ENCODE data around the gene FBXL4. TPM values are rescaled to one million over a fixed set of nuclear protein-coding genes. Genes with fewer than 3 reads are reported as not detected.

The FBXL4 gene
- total RNA-seq, 4 donors from 2014 or later, result 14.5 to 26.7 (median 18.3) TPM

GRCh38 chr6:98875375-98875774 is 72.4 kb downstream of the FBXL4 start:
- Histone ChIP-seq H3K4me3 (no peak overlapping the region), H3K36me3 (peaks cover 14% of the 10 kb centered on the region), H3K27ac (no peak overlapping the region), H3K4me1 (no peaks in the 10 kb centered on the region), H3K9me3 (no peaks in the 10 kb centered on the region), H3K27me3 (no peaks in the 10 kb centered on the region)
- no peak for DNase-seq (ENCODE audit: low spot score in 2 of 2)
- TF ChIP-seq CTCF (IDR thresholded peaks at IDR 0.05) (no peak), POLR2AphosphoS5 (IDR thresholded peaks at IDR 0.05) (no peak), POLR2A (IDR thresholded peaks at IDR 0.05) (no peak)
- 83% methylated on average over 2 of the region's 2 CpGs for WGBS

GRCh38 chr6:98871821-98872220 is 75.9 kb downstream of the FBXL4 start:
- no peak for TF ChIP-seq CTCF (IDR thresholded peaks at IDR 0.05)
- no peak for TF ChIP-seq POLR2A (IDR thresholded peaks at IDR 0.05)
- TF ChIP-seq EP300 (IDR thresholded peaks at IDR 0.05), result no peak
- TF ChIP-seq POLR2AphosphoS5 (IDR thresholded peaks at IDR 0.05), result no peak
- H3K27ac ChIP-seq, result no peak overlapping the region
- 72% methylated on average over 3 of the region's 3 CpGs for WGBS

GRCh38 chr6:98871057-98871456 is 76.7 kb downstream of the FBXL4 start:
- H3K9me3 ChIP-seq, result no peaks in the 10 kb centered on the region
- H3K27me3 ChIP-seq, result no peaks in the 10 kb centered on the region
- H3K36me3 ChIP-seq, result peaks cover 6% of the 10 kb centered on the region
- H3K27ac ChIP-seq, result no peak overlapping the region
- 36% methylated on average over 3 of the region's 3 CpGs for WGBS
- no peak overlapping the region for H3K4me3 ChIP-seq
- TF ChIP-seq CTCF (IDR thresholded peaks at IDR 0.05), result no peak
- TF ChIP-seq POLR2AphosphoS5 (IDR thresholded peaks at IDR 0.05), result no peak
- TF ChIP-seq EP300 (IDR thresholded peaks at IDR 0.05), result no peak
- TF ChIP-seq POLR2A (IDR thresholded peaks at IDR 0.05), result no peak
- H3K4me1 ChIP-seq, result no peaks in the 10 kb centered on the region
- DNase-seq (ENCODE audit: low spot score in 2 of 2), result no peak

More at GRCh38 chr6:98871821-98872220, 75.9 kb downstream of the FBXL4 start:
- no peaks in the 10 kb centered on the region for H3K4me1 ChIP-seq
- no peaks in the 10 kb centered on the region for H3K27me3 ChIP-seq
- H3K9me3 ChIP-seq, result no peaks in the 10 kb centered on the region
- peaks cover 7% of the 10 kb centered on the region for H3K36me3 ChIP-seq
- DNase-seq (ENCODE audit: low spot score in 2 of 2), result no peak
- H3K4me3 ChIP-seq, result no peak overlapping the region

GRCh38 chr6:98864497-98864896 is 83.2 kb downstream of the FBXL4 start:
- H3K4me1 ChIP-seq, result no peaks in the 10 kb centered on the region
- WGBS, result 98% methylated on average over 6 of the region's 6 CpGs
- DNase-seq (ENCODE audit: low spot score in 2 of 2), result no peak
- no peaks in the 10 kb centered on the region for H3K9me3 ChIP-seq
- TF ChIP-seq EP300 (IDR thresholded peaks at IDR 0.05) (no peak), POLR2AphosphoS5 (IDR thresholded peaks at IDR 0.05) (no peak), CTCF (IDR thresholded peaks at IDR 0.05) (no peak), POLR2A (IDR thresholded peaks at IDR 0.05) (no peak)
- H3K27me3 ChIP-seq, result no peaks in the 10 kb centered on the region
- no peak overlapping the region for H3K27ac ChIP-seq
- no peak overlapping the region for H3K4me3 ChIP-seq
- peaks cover 2% of the 10 kb centered on the region for H3K36me3 ChIP-seq

GRCh38 chr6:98848539-98849242 is 99.1 kb downstream of the FBXL4 start:
- Histone ChIP-seq H3K27ac (no peak overlapping the region), H3K4me3 (peak overlapping the region; percentile 33), H3K9me3 (no peaks in the 10 kb centered on the region), H3K4me1 (peaks cover 30% of the 10 kb centered on the region), H3K27me3 (peaks cover 69% of the 10 kb centered on the region), H3K36me3 (no peaks in the 10 kb centered on the region)
- WGBS, result 68% methylated on average over 18 of the region's 18 CpGs
- TF ChIP-seq CTCF (IDR thresholded peaks at IDR 0.05), result no peak
- TF ChIP-seq POLR2A (IDR thresholded peaks at IDR 0.05), result no peak
- no peak for TF ChIP-seq EP300 (IDR thresholded peaks at IDR 0.05)
- no peak for TF ChIP-seq POLR2AphosphoS5 (IDR thresholded peaks at IDR 0.05)
- no peak for DNase-seq (ENCODE audit: low spot score in 2 of 2)
